ENCODE measurements around the gene PHETA1. TPM values are rescaled to one million over a fixed set of nuclear protein-coding genes. Genes with fewer than 3 reads are reported as not detected.

The PHETA1 gene
- total and polyA plus RNA-seq, 10 of the 15 experiments (the other 5 are each of a cell fraction or from before 2014, with no cell fraction given): 0.02 to 1.3 (median 0.51) TPM; not detected in 1

DNA sequence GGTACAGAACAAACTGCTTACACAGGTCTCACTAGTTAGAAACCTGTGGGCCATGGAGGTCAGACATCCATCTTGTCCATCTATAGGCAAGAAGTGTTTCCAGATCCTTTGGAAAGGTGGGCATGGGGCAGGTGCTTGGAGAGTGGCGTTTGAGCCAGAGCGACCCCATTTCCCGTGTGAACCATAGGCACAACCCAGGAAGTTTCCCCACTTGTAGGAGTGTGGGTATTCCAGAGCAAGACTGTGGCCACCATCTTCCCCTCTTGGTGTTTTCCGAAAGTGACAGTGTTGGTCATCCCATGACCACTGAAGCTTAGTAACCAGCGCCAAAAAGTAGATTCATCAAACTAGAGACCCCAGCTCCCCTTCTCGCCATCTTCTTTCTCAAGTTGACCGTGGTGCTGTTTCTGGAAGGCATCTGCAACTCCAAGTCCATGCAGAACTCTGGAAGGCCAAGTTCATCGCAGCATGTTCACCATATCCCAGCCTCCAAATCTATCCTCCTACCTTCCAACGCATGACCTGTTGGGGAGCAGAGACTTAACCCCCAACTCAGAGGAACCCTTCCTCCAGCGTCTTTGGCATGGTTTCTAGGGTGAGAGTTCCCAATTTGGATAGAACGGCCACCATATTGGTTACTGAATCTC, 19.7 kb downstream of the PHETA1 start:
- 44% methylated on average over 11 of the region's 11 CpGs for WGBS (ENCODE audit: insufficient coverage, insufficient replicate concordance, low lambda C conversion rate, missing lambda C conversion rate)
- ChIA-PET POLR2A (no interaction called here), SMC1A (ENCODE audit: uncharacterized antibody, unreplicated experiment) (no interaction called here), RAD21 (ENCODE audit: unreplicated experiment) (no interaction called here), CTCF (no interaction called here)
- no peaks in the 10 kb centered on the region for H3K36me3 ChIP-seq (ENCODE audit: control insufficient read depth in 2 of 2, insufficient read depth in 2 of 2, low read length in 1 of 2)
- no TSS peak for BruUV-seq (replicated peaks)
- TF ChIP-seq, protein P1, sequence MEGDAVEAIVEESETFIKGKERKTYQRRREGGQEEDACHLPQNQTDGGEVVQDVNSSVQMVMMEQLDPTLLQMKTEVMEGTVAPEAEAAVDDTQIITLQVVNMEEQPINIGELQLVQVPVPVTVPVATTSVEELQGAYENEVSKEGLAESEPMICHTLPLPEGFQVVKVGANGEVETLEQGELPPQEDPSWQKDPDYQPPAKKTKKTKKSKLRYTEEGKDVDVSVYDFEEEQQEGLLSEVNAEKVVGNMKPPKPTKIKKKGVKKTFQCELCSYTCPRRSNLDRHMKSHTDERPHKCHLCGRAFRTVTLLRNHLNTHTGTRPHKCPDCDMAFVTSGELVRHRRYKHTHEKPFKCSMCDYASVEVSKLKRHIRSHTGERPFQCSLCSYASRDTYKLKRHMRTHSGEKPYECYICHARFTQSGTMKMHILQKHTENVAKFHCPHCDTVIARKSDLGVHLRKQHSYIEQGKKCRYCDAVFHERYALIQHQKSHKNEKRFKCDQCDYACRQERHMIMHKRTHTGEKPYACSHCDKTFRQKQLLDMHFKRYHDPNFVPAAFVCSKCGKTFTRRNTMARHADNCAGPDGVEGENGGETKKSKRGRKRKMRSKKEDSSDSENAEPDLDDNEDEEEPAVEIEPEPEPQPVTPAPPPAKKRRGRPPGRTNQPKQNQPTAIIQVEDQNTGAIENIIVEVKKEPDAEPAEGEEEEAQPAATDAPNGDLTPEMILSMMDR (IDR thresholded peaks at IDR 0.05 in 2 of 3, conservative IDR thresholded peaks at IDR 0.05 in 1 of 3; ENCODE audit: control insufficient read depth in 2 of 3, extremely low read depth in 1 of 3, insufficient read depth in 1 of 3, low read depth in 3 of 3, low read length in 3 of 3): no peak
- TF ChIP-seq YBX1 (IDR thresholded peaks at IDR 0.05) (no peak), CEBPB (IDR thresholded peaks at IDR 0.05; ENCODE audit: borderline replicate concordance in 1 of 2, low read depth in 2 of 2, low read length in 2 of 2) (no peak), FOS (IDR thresholded peaks at IDR 0.05; ENCODE audit: borderline replicate concordance, extremely low read depth, insufficient read length) (no peak), CHD1 (IDR thresholded peaks at IDR 0.05; ENCODE audit: low read depth, low read length) (no peak), SIN3A (IDR thresholded peaks at IDR 0.05; ENCODE audit: low read depth, low read length) (no peak), SMAD1 (IDR thresholded peaks at IDR 0.05; ENCODE audit: low read depth, partially characterized antibody) (no peak), DPF2 (IDR thresholded peaks at IDR 0.05) (no peak), FOXK2 (IDR thresholded peaks at IDR 0.05) (no peak), SMAD5 (IDR thresholded peaks at IDR 0.05; ENCODE audit: low read depth) (no peak), ZNF384 (IDR thresholded peaks at IDR 0.05; ENCODE audit: borderline replicate concordance, low read depth, low read length) (no peak), MEF2A (IDR thresholded peaks at IDR 0.05; ENCODE audit: insufficient read depth, low read depth, low read length) (no peak), POLR2AphosphoS2 (IDR thresholded peaks at IDR 0.05; ENCODE audit: low read depth, low read length) (no peak)
- TF ChIP-seq, protein P2, sequence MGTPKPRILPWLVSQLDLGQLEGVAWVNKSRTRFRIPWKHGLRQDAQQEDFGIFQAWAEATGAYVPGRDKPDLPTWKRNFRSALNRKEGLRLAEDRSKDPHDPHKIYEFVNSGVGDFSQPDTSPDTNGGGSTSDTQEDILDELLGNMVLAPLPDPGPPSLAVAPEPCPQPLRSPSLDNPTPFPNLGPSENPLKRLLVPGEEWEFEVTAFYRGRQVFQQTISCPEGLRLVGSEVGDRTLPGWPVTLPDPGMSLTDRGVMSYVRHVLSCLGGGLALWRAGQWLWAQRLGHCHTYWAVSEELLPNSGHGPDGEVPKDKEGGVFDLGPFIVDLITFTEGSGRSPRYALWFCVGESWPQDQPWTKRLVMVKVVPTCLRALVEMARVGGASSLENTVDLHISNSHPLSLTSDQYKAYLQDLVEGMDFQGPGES (IDR thresholded peaks at IDR 0.05): no peak
- TF ChIP-seq, protein P3, sequence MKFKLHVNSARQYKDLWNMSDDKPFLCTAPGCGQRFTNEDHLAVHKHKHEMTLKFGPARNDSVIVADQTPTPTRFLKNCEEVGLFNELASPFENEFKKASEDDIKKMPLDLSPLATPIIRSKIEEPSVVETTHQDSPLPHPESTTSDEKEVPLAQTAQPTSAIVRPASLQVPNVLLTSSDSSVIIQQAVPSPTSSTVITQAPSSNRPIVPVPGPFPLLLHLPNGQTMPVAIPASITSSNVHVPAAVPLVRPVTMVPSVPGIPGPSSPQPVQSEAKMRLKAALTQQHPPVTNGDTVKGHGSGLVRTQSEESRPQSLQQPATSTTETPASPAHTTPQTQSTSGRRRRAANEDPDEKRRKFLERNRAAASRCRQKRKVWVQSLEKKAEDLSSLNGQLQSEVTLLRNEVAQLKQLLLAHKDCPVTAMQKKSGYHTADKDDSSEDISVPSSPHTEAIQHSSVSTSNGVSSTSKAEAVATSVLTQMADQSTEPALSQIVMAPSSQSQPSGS (IDR thresholded peaks at IDR 0.05; ENCODE audit: low read length): no peak
- H3K4me1 ChIP-seq (ENCODE audit: control insufficient read depth, insufficient read depth, low read length): no peaks in the 10 kb centered on the region
- no peaks in the 10 kb centered on the region; the same call in 1 of the 3 replicates for H3K9me3 ChIP-seq (replicated peaks; ENCODE audit: control insufficient read depth, insufficient read depth, low read length)
- DNase-seq (ENCODE audit: low read depth, low spot score) (no peak), FAIRE-seq (no peak), ATAC-seq (no peak)
- H3K27ac ChIP-seq (ENCODE audit: control insufficient read depth, insufficient read depth): no peak overlapping the region
- in situ Hi-C loops (cut with MboI): no loop called here
- H3K4me2 ChIP-seq (ENCODE audit: control insufficient read depth, insufficient read depth): no peak overlapping the region
- intact Hi-C loops (cut with micrococcal nuclease; ENCODE audit: unreplicated experiment): no loop called here
- H4K20me1 ChIP-seq (ENCODE audit: control insufficient read depth, insufficient read depth): no peaks in the 10 kb centered on the region
- no peaks in the 10 kb centered on the region for H3K27me3 ChIP-seq (replicated peaks in 1 of 2; ENCODE audit: control insufficient read depth in 2 of 2, insufficient read depth in 2 of 2, low read length in 1 of 2)
- no peak overlapping the region for H2AFZ ChIP-seq (ENCODE audit: control insufficient read depth, low read depth, low read length)
- H3K79me2 ChIP-seq (ENCODE audit: control insufficient read depth, insufficient read depth, low read length): no peaks in the 10 kb centered on the region
- H3K9ac ChIP-seq (ENCODE audit: control insufficient read depth, insufficient read depth, low read length): no peak overlapping the region
- no peak overlapping the region for H3K4me3 ChIP-seq

Measured in GM12878 (cell line).